Activated CD8-positive, alpha-beta memory T cell treated with anti-CD3 and anti-CD28 coated beads, Interleukin-2, amount 10 ng/mL, durations not matched to agents 7 days and 5 days (primary cell): ENCODE results near the gene ZFYVE28. TPM values are rescaled to one million over a fixed set of nuclear protein-coding genes. Genes with fewer than 3 reads are reported as not detected.

ENCODE experiments used
- ATAC-seq: fragments of 150-1000 bp; cut with Tn5 transposase; one replicate; pipeline ENCODE4 v1.10.0; 2021; ENCODE audit warnings: moderate library complexity
- CTCF ChIA-PET: fragments of 350-600 bp; sonication (Branson Sonifier 250); formaldehyde crosslinking; loops from one replicate; lab custom pipeline; 2021; ENCODE audit warnings: antibody characterized with exemption; lab: Charles Lee
- DNase-seq: peaks from one replicate; pipeline ENCODE4 v3.0.0-alpha.2; 2020
- H3K27ac Mint-ChIP-seq: one replicate; pipeline ENCODE4 v1.8.0; 2021; ENCODE audit warnings: mild to moderate bottlenecking, mixed read lengths
- H3K27me3 Mint-ChIP-seq: one replicate; pipeline ENCODE4 v1.8.0; 2021; ENCODE audit warnings: mixed read lengths
- H3K36me3 Mint-ChIP-seq: one replicate; pipeline ENCODE4 v1.8.0; 2021; ENCODE audit warnings: mild to moderate bottlenecking, mixed read lengths
- H3K4me1 Mint-ChIP-seq: one replicate; pipeline ENCODE4 v1.8.0; 2021; ENCODE audit warnings: mixed read lengths
- H3K4me3 Mint-ChIP-seq: one replicate; pipeline ENCODE4 v1.8.0; 2021; ENCODE audit warnings: mild to moderate bottlenecking, moderate library complexity, mixed read lengths
- H3K9me3 Mint-ChIP-seq: one replicate; pipeline ENCODE4 v1.8.0; 2022; ENCODE audit warnings: low read depth, mixed read lengths
- total RNA-seq, 2 experiments: library from RNA; stranded (reverse); gene quantifications; one replicate each; pipeline ENCODE4 v1.2.3, GENCODE V29; 2021

The ZFYVE28 gene
- total RNA-seq, 2 experiments from 2014 or later, result 12.5 to 30.3 TPM

DNA sequence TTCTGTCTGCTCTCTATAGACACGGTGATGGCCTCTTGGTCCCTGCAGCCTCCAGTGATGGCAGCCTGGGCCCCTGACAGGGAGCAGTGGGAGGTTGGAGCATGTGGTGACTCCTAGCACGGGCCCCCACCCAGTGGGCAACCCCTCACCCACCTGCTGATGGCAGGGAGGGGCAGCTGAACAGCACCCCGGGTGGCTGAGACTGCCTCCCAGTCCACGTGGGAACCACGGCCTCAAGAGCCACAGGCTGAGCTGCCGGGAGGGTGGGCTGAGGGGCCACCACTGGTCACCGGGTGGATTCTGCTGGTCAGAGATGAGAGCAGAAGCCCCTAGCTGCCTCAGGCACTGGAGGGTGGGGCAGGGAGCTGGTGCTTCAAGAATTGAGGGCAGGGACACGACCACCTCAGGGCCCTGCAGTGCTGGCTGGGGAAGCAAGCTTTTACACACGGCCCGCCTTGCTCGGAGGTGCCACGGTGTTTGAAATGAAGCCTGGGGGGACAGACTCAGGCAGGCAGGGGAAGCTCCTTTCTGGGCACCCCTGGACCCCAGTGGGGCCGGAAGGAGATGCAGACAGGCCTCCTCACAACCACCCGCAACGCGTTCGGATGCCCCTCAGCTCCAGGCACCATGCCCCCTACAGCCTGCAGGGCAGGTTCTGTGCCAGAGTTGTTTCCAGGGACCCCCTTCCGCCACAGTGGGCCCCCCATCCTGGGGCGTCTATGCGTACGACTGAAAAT lies 170.2 kb downstream of the ZFYVE28 start:
- no peaks in the 10 kb centered on the region for H3K27me3 Mint-ChIP-seq
- no peak overlapping the region for H3K4me3 Mint-ChIP-seq
- no peaks in the 10 kb centered on the region for H3K9me3 Mint-ChIP-seq
- DNase-seq (no peak), ATAC-seq (no peak)
- CTCF ChIA-PET, result interaction anchor here (0.6 kb wide), 1 partner anchor 162 kb away, joined by 3 read pairs; no protein-coding TSS in a partner anchor
- H3K27ac Mint-ChIP-seq, result no peak overlapping the region
- H3K36me3 Mint-ChIP-seq, result no peaks in the 10 kb centered on the region
- peaks cover 9% of the 10 kb centered on the region for H3K4me1 Mint-ChIP-seq

DNA sequence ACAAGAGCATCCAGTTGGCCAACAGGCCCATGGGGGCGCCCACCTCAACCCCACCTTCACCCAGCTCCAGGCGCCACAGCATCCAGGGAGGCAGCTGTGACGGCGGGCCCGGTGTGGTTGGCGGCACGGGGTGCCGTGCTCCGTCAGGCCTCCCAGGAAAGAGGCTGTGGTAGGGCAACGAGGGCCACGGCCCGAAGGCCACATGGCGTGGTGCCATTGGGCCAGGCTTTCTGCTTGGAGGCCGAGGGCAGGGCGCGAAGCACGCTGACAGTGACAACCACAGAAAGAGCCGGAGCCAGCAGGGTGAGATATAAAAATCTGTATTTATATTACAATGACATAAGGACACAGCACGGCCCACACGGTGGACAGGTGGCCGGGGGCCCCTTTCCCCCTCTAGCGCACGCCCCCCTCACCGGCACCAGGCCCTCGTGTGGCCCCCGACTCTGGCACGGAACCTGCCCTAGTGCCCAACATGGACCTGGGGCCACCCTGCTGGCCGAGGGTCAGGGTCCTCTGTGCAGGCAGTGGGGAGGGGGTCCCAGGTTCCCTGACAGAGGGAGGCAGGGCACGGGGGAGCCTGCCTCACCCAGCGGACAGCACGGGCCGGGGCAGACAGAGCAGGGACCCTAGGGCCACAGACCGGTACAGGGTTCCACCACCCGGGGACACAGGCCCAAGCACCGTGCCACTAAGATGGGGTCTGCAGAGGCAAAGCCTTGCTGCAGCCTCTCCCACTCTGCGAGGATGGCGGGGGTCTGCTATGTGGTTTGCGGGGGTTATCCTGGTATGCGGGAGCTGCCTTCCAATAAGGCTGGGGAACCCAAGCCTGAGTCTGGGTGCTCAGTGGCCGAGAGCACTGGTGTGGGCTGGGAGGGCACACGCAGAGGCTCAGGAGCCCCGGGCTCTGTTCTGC lies 171.1 kb downstream of the ZFYVE28 start:
- no peak overlapping the region for H3K4me3 Mint-ChIP-seq
- CTCF ChIA-PET, result no interaction called here
- ATAC-seq (no peak), DNase-seq (no peak)
- no peaks in the 10 kb centered on the region for H3K36me3 Mint-ChIP-seq
- no peaks in the 10 kb centered on the region for H3K9me3 Mint-ChIP-seq
- no peak overlapping the region for H3K27ac Mint-ChIP-seq
- H3K27me3 Mint-ChIP-seq, result no peaks in the 10 kb centered on the region
- peaks cover 12% of the 10 kb centered on the region for H3K4me1 Mint-ChIP-seq

DNA sequence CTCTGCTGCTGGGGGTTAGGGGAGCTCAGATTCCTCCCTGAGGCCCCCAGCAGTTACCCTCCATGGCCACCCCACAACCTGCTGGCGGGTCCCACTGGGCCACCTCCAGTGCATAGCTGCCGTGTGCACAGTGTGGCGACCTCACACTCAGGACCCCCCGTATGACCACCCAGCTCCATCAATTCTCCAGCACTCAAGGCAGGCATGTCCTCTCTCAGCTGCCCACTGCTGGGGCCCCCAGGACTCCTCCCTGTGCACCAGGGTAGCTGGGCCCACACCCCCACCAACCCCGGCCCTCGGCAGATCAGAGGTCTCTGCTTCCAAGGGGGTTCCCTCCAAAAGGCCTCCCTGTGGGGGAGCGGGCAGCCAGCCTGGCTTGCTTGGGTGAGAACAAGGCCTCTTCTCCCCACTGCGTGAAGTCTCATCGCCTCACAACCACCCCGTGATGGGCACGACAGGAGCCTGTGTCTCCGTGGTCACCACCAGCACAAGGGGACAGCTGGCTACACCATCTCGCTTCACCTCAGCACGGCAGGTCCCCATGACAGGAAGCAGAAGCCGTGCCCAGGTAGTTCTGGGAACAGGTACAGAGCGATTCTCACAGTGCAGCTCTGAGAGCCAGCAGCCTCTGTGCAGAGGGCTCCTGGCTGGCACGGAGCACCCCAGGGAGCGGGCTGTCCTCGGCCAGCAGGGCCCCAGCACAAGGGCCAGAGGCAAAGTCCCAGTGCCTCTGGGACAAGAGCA lies 171.9 kb downstream of the ZFYVE28 start:
- Mint-ChIP-seq H3K4me1 (peaks cover 13% of the 10 kb centered on the region), H3K36me3 (no peaks in the 10 kb centered on the region), H3K9me3 (no peaks in the 10 kb centered on the region), H3K4me3 (no peak overlapping the region), H3K27me3 (no peaks in the 10 kb centered on the region), H3K27ac (no peak overlapping the region)
- CTCF ChIA-PET, result interaction anchor here (1.1 kb wide), 1 partner anchor 222 kb away, joined by 3 read pairs; the partner anchor contains the start of gene RNF4
- DNase-seq (no peak), ATAC-seq (no peak)

DNA sequence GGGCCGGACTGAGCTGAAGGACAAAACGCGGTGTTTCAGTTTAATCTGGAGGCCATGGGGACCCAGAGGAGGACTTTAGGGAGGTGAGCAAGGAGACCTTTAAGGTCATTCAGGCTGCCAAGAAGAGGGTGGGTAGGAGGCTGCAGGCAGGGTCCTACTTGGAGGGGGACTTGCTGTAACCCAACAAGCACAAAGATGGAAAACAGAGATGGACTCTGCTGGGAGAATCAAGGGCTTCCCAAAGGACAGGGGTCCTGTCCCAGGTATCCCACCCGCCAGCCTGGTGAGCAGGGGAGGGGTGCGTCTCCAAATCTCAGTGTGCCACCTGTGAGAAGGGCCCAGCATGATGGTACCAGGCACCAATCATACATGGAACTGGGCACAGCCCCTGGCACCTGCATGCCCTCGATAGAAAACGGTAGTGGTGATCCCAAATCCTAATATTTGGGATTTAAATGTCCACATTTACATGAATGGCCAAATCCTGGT lies 172.6 kb downstream of the ZFYVE28 start:
- Mint-ChIP-seq H3K9me3 (no peaks in the 10 kb centered on the region), H3K27me3 (no peaks in the 10 kb centered on the region), H3K27ac (no peak overlapping the region), H3K36me3 (peaks cover 2% of the 10 kb centered on the region), H3K4me1 (peaks cover 13% of the 10 kb centered on the region), H3K4me3 (no peak overlapping the region)
- DNase-seq, result no peak
- ATAC-seq, result no peak
- CTCF ChIA-PET, result interaction anchor here (1.1 to 1.7 kb wide), 2 partner anchors 26 to 223 kb away, joined by 3 to 5 read pairs; partner anchors contain the start of gene RNF4

DNA sequence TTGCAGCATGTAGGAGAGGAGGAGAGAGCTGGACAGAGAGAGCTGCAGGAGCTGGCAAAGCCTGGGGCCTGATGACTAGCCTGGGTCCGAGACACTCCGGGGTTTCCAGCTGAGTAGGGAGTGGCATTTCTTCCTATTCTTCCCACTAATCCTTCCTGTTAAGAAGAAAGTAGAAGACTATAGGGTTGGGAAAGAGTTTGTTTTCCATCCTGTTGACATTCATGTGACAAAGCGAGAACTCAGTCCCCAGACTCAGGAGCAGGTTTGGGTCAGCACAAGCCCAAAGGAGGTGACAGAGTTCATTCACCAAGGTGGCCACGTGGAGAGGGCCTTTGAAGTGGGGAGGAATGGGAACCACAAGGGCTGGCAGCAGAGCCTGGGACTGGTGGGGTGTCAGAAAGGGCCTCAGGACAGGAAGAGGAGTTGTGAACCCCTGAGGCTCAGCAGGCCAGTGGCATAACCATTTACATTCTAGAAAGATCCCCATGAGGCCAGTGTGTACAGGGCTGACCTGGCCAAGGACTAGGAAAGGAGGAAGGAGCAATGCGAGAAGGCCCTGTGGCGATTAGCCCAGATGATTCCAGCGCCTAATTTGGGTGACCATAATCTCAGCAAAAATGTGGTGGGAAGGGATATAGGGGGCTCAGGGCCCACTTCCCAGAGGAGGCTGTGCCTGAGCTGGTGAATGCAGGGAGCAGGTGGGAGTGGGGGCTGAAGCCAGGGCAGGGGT lies 173.2 kb downstream of the ZFYVE28 start:
- no peak for DNase-seq
- Mint-ChIP-seq H3K4me1 (peaks cover 19% of the 10 kb centered on the region), H3K27ac (no peak overlapping the region), H3K4me3 (no peak overlapping the region), H3K36me3 (peaks cover 7% of the 10 kb centered on the region), H3K27me3 (no peaks in the 10 kb centered on the region), H3K9me3 (no peaks in the 10 kb centered on the region)
- ATAC-seq, result no peak
- CTCF ChIA-PET, result interaction anchor here (1.1 to 1.7 kb wide), 2 partner anchors 17 to 25 kb away, joined by 3 to 5 read pairs; partner anchors contain the start of gene MXD4

DNA sequence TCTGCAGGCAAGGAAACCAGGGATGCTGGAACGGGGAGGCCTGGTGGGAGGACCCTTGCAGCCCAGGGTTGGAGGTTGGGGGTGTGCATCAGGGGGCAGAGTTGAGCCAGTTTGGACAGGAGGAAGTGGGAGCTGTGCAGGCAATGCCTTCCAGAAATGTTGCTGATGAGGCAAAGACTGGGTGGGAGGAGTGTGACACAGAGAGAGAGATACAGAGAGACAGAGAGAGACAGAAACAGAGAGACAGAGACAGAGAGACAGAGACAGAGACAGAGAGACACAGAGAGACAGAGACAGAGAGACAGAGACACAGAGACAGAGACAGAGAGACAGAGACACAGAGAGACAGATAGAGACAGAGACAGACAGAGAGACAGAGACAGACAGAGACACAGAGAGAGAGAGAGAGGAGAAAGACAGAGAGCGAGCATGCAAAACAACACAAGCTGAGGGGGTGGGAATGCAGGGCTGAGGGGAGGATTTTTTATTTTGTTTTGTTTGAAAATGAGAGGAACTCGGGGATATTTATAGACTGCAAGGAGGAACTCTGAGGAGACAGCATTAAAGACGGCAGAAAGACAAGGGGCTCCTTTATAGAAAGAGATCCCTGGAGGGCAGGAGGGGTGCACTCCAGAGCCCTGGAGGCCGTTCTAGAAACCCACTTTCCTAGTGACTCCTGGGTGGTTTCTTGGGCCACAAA lies 174.6 kb downstream of the ZFYVE28 start:
- Mint-ChIP-seq H3K27ac (no peak overlapping the region), H3K4me1 (peaks cover 30% of the 10 kb centered on the region), H3K27me3 (no peaks in the 10 kb centered on the region), H3K9me3 (no peaks in the 10 kb centered on the region), H3K36me3 (peaks cover 16% of the 10 kb centered on the region), H3K4me3 (no peak overlapping the region)
- ATAC-seq (no peak), DNase-seq (peak; percentile 47)
- CTCF ChIA-PET, result interaction anchor here (1.1 kb wide), 1 partner anchor 18 kb away, joined by 3 read pairs; the partner anchor contains the start of gene MXD4

DNA sequence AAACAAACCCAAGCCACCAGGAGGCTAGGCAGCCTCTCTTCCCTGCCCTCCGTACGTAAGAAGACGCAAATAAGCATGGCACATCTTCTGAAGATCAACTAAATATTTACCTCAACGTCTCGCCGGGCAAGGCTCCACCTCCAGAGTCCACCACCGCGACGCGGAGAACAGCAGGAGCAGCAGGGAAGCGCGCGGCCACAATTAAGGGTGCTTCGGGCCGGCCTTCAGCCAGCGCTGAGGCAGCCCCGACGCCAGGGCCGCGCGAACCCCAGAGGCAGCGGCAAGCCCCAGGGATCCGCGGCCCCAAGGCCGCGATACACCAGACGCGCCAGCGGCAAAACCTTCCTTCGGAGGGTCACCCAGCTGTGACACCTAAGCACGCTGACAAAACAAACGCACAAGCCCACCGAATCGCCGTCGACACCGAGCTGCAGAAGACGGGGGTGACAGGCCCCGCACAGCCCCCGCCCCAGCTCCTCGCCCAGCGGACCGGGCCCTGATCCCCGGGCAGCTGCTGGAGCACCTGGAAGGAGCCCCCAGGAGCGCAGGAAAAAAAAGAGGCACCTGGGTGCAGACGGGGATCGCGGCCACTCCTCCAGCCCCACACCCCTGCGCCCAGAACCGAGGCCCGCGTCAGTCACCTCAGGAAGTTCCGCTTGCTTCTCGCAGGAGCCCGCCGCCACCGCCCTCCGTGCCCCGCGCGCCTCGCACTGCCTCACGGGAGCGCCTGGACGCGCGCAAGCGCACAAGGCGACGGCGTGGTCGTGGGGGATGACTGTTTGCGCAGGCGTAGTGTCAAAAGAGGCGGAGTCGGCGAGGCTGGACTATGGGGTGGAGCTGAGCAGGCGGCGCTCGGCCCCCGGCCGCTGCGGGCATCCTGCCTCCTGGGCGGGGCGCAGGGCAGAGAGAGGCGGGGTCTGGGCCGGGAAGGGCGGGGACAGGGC lies 176.8 kb downstream of the ZFYVE28 start, which contains the start of the genes HAUS3 and POLN:
HAUS3 (minus strand) TSS at position 712 of the 944 bp plus-strand sequence. CDS start 1,175 bp downstream, outside the sequence.
POLN (minus strand) TSS at position 712 of the 944 bp plus-strand sequence. CDS start 12,890 bp downstream, outside the sequence.
- CTCF ChIA-PET, result interaction anchor here (0.7 to 2.8 kb wide), 13 partner anchors 9 to 293 kb away, joined by 3 to 18 read pairs (median 3); partner anchors contain the start of genes CFAP99, MXD4 and RNF4
- no peaks in the 10 kb centered on the region for H3K27me3 Mint-ChIP-seq
- H3K4me3 Mint-ChIP-seq, result peak within 1 kb of the TSS; percentile 84
- peak; percentile 93 for ATAC-seq
- peaks cover 30% of the 10 kb centered on the region for H3K36me3 Mint-ChIP-seq
- peak within 1 kb of the TSS; percentile 91 for H3K27ac Mint-ChIP-seq
- peak; percentile 99 for DNase-seq
- H3K9me3 Mint-ChIP-seq, result no peaks in the 10 kb centered on the region
- peaks cover 47% of the 10 kb centered on the region for H3K4me1 Mint-ChIP-seq

DNA sequence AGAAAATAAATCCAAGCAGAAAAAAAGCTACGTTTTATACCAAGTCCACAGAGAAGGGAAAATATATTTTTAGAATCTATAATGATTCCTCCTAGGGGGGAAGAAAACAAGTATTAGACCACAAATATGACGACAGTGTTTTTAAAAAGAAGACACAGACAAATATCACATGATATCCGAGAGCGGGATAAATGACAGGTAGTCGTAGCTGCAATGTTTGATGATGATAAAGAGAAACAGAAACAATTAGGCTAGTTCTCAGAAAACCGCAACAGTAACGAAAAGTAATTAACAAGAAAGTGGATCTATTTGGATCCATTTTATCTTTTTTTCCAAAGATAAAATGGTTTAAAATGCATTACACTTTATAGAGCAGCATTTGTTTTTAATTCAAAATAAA lies 177.4 kb downstream of the ZFYVE28 start:
- peak overlapping the region; percentile 91 for H3K27ac Mint-ChIP-seq
- no peak for ATAC-seq
- DNase-seq, result no peak
- CTCF ChIA-PET, result interaction anchor here (1.0 to 2.8 kb wide), 10 partner anchors 21 to 227 kb away, joined by 3 to 18 read pairs (median 4); partner anchors contain the start of genes CFAP99, MXD4 and RNF4
- no peaks in the 10 kb centered on the region for H3K9me3 Mint-ChIP-seq
- peaks cover 50% of the 10 kb centered on the region for H3K4me1 Mint-ChIP-seq
- H3K27me3 Mint-ChIP-seq, result no peaks in the 10 kb centered on the region
- H3K36me3 Mint-ChIP-seq, result peaks cover 34% of the 10 kb centered on the region
- peak overlapping the region; percentile 84 for H3K4me3 Mint-ChIP-seq

DNA sequence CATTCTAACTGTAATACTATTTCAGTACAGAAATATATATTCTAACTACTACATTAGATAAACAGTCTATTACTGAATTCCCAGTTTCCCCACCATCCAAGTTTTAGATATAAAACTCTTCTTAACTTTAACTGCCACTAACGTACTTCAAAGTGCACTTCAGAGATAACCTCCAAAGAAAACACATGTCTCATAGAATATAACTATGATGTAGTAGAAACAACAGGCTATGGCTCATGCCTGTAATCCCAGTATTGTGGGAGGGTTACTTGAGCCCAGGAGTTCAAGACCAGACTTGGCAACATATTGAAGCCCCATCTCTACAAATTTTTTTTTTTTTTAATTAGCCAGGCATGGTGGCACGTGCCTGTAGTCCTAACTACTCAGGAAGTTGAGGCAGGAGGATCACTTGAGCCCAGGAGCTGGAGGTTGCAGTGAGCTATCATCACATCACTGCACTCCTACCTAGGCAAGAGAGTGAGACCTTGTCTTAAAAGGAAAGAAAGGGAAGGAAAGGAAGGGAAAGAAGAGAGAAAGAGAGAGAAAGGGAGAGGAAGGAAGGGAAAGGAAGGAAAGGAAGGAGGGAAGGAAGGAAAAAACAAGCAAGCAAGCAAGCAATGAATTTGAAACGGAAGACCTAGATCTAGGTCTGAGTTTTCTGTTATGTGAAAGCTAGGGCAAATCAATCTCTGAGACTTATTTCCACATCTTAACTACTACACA lies 181.3 kb downstream of the ZFYVE28 start:
- H3K36me3 Mint-ChIP-seq, result peaks cover 50% of the 10 kb centered on the region
- CTCF ChIA-PET, result interaction anchor here (1.3 to 3.0 kb wide), 3 partner anchors 13 to 182 kb away, joined by 3 to 24 read pairs (median 3); partner anchors contain the start of genes CFAP99 and ZFYVE28

DNA sequence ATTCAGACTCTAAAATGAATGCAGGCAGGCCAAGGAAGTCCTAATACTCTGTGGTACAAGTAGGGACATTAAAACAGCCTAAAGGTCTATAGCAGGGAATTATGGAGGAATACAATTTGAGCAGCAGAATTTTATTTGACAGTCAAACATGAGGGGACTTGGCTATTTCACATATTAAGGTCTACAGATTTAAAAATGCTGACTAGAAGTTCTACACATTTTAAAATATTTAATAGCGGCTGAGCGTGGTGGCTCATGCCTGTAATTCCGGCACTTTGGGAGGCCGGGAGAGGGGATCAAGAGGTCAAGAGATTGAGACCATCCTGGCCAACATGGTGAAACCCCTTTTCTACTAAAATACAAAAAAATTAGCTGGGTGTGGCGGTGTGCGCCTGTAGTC lies 187.4 kb downstream of the ZFYVE28 start:
- Mint-ChIP-seq H3K27ac (no peak overlapping the region), H3K36me3 (peaks cover 34% of the 10 kb centered on the region), H3K4me3 (no peak overlapping the region), H3K9me3 (no peaks in the 10 kb centered on the region), H3K4me1 (peaks cover 28% of the 10 kb centered on the region), H3K27me3 (no peaks in the 10 kb centered on the region)
- CTCF ChIA-PET, result interaction anchor here (0.5 to 1.4 kb wide), 3 partner anchors 11 to 209 kb away, joined by 3 to 5 read pairs (median 3); no protein-coding TSS in a partner anchor
- no peak for DNase-seq
- ATAC-seq, result no peak

More for the DNA sequence above, 181.3 kb downstream of the ZFYVE28 start:
- peaks cover 54% of the 10 kb centered on the region for H3K4me1 Mint-ChIP-seq
- no peaks in the 10 kb centered on the region for H3K27me3 Mint-ChIP-seq
- H3K27ac Mint-ChIP-seq, result peak overlapping the region; percentile 67
- DNase-seq (no peak), ATAC-seq (no peak)
- peak overlapping the region; percentile 22 for H3K4me3 Mint-ChIP-seq
- no peaks in the 10 kb centered on the region for H3K9me3 Mint-ChIP-seq
